GM19467 (cell line): Measurements from ENCODE around the gene FRAS1.
"Not testable (repeated sequence)": the region's sequence is repeated elsewhere in the genome, so short reads cannot be mapped to it uniquely, and the experiment has no call there.

Source experiments
- ATAC-seq: cut with Tn5 transposase; IDR thresholded peaks from one replicate; pipeline ENCODE4 v1.9.1; 2021; ENCODE audit warnings: mild to moderate bottlenecking, moderate library complexity; ENCODE audit not compliant: unreplicated experiment

The FRAS1 gene

DNA sequence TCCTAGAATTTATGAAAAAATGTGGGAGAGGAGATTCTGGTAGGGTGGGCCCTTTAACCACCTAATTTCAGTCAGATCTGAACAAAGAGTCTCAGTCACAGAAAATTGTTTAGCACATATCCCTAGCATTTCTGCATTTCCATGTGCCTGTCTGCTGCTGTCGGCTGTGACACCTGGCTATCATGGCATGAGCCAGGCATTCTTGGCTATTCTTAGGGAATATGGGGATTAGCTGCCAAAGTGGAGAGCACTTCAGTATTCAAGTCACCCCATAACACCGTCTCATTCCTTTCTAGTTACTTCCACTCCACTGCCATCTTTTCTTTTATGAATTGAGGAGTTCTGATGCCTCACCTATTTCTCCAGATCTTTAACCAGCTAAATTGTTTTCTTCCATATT is 211.5 kb downstream of the FRAS1 start:
- ATAC-seq, result no peak

DNA sequence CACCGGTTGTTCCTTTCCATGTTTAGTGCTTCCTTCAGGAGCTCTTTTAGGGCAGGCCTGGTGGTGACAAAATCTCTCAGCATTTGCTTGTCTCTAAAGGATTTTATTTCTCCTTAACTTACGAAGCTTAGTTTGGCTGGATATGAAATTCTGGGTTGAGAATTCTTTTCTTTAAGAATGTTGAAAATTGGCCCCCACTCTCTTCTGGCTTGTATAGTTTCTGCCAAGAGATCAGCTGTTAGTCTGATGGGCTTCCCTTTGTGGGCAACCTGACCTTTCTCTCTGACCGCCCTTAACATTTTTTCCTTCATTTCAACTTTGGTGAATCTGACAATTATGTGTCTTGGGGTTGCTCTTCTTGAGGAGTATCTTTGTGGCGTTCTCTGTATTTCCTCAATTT is 218.3 kb downstream of the FRAS1 start:
- not testable (repeated sequence) for ATAC-seq

DNA sequence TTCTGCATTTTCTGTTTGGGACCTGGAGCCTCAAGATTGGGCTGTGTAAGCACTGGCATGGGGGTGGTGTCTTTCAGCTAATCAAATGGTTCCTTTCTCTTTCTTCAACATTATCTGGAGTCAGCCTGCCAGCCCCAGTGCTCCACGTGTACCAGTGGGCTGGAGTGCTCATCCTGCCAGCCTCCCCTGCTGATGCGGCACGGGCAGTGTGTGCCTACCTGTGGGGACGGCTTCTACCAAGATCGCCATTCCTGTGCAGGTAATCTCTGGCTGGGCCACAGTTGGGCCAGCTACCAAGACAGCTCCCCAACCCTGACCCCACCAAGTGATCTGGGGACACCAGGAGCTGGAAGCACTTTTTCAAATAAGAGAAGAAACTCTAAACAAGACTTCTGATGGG is 229.2 kb downstream of the FRAS1 start:
- no peak for ATAC-seq

- ATAC-seq, result no peak
Observed at GRCh38 chr4:78288327-78288726, 231.2 kb downstream of the FRAS1 start.

- no peak for ATAC-seq
Observed at GRCh38 chr4:78291277-78291676, 234.2 kb downstream of the FRAS1 start.

DNA sequence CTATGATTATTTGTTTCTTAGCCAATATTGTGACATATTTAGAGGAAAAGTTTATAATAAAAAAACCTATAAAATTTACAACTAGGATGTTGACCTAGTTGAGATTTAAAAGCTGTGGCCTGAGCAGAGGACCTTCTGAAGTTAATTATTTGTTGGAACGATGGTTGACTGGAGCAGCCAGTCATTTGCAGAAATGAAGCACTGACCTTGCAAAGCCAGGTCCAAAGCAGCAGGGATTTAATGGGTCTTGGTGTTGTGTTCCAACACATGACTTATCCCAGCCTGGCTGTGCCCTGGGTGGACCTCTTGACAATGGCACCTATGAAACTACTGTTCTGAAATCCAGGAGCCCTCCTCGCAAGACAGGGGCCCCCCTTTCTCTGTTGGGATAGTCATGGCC is 235.2 kb downstream of the FRAS1 start:
- ATAC-seq, result no peak

DNA sequence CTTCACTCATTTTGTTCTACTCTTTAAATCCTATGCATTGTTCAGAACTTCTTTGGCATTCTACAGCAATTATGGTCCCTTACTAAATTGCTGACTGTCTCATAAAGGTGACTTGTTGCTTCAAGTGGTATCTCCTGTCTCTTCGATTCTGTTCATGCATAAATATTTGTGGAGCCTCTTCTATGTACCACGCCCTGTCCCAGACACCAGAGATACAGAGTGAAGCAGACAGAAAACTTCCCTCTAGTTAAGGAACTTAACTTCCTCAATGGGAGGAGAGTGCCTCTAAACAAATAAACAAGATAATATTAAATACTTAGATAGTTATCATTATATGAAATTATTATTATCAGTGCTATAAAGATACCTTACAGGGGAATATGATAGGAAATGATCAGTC is 235.7 kb downstream of the FRAS1 start:
- ATAC-seq, result no peak

GRCh38 chr4:78293348-78293747 is 236.2 kb downstream of the FRAS1 start:
- no peak for ATAC-seq

DNA sequence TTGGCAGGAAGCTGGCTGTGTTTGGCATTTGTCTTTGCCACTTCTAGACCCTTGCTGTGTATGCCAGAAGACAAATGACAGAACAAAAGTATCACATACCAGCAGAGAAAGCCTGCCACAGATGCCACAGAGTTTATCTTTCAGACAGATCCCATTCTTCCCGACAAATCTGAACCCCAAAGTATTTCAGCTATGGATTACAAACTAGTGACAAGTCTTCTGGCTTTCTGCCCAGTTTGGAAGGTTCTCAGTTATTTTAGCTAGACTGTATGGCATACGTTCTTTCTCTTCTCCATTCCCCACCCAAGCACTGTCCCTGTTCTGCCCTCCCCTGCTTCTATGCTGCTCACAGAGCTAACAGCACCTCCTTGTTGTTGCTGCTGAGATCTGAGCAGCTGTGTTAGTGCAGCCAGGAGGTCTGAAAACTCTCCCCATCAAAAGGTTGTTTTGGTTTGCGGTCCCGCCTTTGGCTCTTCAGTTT is 236.7 kb downstream of the FRAS1 start:
- ATAC-seq, result no peak

DNA sequence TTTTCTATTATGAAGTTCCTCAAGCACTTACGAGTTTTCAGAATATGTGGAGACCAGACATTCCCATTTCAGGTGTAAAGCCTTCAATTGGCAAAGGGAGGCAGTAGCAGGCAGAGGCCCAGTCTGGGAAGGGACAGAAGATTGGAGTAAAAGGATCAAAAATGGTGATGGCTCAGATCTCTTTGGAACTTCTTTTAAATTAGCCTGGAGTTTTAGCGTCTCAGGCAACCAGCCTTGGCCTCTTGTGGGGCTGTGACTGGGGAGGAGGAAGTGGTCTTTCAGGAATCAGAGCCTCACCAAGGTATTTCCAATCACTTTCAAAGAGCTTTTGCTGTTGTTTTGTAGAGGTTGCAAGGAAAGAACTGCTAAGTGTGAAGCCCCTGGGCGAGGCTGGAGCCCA is 239.1 kb downstream of the FRAS1 start:
- no peak for ATAC-seq

DNA sequence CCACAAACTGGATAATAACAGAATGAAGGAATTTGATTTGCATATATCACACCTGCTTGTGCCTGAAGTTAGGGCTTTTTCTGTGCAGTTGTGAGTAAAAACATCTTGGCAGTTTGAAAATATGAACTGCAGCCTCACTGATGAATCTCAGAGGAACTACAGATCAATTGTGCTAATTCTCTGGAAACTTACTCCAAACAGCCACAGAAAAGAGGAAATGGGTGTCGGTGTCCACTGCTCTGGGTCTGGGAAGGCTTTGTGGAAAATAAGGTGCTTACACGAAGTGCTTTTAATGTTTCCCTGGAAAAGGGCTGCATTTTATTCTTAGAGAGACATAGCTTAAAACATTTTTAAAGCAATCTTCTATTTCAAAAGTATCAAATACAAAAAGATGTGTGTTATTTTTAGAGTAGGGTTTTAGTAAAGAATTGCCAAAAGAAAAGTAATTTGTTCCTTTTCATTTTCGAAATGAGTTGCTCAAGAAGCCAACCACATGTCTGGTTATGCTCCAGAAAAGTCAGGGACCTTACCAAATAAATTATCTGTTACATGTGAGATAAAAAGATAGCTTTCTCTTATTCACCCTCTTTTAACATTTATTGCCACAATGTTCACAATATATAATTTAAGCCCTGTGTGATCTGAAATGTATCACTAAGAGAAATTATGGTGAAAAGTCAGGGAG is 240.1 kb downstream of the FRAS1 start:
- no peak for ATAC-seq

DNA sequence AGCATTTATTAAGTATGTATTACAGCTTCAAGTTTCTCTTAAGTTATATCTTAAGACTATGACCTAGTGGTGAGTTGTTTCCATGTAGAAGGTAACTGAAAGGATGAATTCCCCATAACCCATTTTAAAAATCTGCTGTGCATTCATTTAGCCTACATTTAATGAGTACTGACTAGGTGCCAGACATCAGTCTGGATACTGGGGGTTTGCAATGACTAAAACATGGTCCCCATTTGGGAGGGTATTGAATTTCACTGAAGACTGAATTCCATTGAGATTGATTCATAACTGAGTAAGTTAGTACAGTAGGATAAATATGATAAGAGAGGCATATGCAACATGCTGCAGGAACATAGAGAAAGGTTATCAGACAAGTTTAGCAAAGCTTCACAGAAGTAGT is 241.5 kb downstream of the FRAS1 start:
- ATAC-seq, result no peak

GRCh38 chr4:78299565-78299972 is 242.4 kb downstream of the FRAS1 start:
- no peak for ATAC-seq

DNA sequence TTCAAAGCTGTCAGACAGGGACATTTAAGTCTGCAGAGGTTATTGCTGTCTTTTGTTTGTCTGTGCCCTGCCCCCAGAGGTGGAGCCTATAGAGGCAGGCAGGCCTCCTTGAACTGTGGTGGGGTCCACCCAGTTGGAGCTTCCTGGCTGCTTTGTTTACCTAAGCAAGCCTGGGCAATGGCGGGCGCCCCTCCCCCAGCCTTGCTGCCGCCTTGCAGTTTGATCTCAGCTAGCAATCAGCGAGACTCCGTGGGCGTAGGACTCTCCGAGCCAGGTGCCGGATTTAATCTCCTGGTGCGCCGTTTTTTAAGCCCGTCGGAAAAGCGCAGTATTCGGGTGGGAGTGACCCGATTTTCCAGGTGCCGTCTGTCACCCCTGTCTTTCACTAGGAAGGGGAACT is 250.1 kb downstream of the FRAS1 start:
- not testable (repeated sequence) for ATAC-seq

DNA sequence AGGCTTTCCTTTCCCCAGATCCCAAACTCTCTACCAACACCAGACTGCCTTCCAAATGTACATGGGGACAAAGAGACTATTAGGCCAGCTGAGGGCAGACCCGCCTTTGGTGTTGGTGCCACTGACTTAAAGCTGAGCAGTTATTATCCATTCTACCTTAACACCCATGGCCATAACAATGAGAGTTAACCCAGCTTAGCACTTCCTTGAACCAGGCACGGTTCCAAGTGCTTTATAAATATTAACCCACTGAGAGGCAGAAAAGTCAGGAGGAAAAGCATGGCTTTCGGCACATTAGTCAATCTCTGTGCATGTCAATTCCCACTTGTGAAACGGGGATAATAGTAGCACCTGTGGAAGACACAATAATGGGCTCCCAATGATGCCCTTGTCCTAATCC is 251.4 kb downstream of the FRAS1 start:
- no peak for ATAC-seq

- no peak for ATAC-seq
Observed at GRCh38 chr4:78309352-78309751, 252.2 kb downstream of the FRAS1 start.

DNA sequence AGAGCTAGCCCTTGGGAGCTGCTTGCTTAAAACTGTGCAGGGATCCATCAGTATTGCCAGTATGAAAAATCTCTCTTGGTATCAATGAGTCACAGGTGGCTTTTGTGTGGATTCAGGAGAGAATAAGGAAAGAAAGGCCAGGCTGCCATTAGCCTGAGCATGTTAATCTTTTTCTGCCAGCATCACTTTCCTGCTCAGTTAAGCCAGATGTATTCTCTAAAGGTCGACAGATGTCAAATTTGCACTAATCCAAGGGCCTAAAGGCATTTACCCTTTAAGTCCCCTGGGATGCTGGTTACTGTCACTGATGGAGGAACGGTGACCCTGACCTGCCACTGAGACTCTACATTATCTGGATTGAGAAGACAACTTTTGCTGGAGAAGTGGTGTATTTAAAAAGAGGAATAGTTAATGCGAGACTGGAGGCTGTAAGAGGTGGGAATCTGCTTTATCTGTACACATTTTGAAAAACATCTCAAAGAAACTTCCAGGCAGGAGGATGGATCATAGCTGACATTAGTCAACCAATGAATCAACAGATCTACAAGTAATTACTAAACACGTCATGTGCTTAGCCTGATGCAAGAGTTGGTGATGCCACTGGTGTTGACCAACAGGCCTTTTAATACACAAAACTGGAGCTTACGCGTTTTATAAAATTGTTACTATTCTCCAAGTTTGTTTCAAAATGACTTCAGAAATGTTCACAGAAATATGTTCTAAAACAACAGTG is 253.1 kb downstream of the FRAS1 start:
- ATAC-seq, result no peak

DNA sequence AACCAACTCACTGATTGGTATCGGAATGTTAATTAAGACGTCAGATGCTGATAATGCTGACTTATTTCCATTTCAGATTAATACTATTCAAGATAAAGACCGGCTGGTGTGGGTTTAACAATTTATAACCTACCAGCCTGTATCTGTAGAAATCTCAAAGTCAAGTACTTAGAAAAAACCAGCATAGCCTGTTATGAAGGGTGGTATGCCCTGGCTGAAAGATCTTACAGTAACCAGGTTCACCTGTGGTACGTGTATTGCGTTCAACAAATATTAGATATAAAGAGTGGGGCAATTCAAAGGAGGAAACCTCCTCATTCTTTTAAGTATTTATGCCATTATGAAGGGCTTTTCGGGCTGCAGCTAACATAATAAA is 253.6 kb downstream of the FRAS1 start:
- no peak for ATAC-seq

- ATAC-seq, result no peak
Observed at GRCh38 chr4:78311306-78311705, 254.2 kb downstream of the FRAS1 start.

- no peak for ATAC-seq
Observed at GRCh38 chr4:78312989-78313753, 256.0 kb downstream of the FRAS1 start.

GRCh38 chr4:78313754-78314120 is 256.6 kb downstream of the FRAS1 start:
- ATAC-seq, result no peak

GRCh38 chr4:78318126-78318525 is 261.0 kb downstream of the FRAS1 start:
- ATAC-seq, result no peak
